ENCODE results near the gene ZFYVE16.
"Not testable (repeated sequence)": the region's sequence is repeated elsewhere in the genome, so short reads cannot be mapped to it uniquely, and the experiment has no call there.

ZFYVE16 gene

DNA sequence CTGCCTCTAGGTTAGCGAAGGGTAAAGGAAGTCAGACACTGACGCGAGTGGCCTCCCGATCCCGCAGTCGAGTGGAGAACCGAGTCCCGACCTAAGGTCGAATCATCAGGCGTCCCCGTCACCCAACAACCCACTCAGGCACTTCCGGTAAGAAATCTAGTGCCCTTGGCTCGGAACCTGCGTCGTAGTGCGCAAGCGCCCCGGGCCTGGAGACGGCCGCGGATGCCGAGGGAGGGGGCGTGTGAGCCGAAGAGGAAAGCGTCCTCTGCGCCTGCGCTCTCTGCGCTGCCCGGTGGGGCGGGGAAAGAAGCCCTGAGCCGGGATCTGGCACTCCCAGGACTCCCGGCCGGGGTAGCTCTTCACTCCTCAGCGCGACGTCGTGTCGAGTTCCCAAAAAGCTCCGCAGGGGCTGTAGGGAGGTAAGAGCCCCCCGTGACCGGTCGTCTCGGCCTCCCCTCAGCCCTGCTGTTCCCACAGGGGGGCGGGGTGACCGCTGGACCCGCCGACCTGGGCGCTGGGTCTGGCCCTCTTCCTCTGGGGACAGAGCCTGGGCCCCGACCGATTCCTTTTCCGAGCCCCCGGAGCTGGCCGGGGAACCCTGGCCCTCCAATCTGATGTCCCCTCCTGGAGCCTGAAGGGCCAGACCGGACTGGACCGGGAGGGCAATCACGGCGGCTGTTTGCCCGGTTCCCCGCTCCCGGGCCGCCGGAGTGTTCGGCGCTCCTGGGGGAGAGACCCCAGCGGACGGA, at the start of gene ZFYVE16:
Gene ZFYVE16, plus strand, starts transcription at position 330 of the 749 bp plus-strand sequence. CDS start 26,084 bp downstream, outside the sequence.
- peak; percentile 93 for DNase-seq

DNA sequence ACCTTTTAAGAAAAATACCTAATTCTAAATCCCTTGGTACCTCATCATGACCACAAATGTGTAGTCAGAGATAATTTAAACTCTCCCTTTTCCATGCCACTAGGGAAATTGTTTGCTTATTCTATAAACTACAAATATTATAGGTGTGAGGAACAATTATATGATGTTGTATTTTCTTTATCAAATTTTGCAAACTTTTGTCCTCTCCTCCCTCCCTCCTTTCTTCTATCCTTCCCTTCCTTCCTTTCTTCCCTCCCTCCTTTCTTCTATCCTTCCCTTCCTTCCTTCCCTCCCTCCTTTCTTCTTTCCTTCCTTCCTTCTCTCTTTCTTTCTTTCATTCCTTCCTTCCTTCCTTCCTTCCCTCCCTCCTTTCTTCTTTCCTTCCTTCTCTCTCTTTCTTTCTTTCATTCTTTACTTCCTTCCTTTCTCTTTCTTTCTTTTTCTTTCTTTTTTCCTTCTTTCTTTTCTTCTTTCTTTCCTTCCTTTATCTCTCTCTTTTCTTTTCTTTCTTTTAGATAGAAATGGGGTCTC, 46.9 kb upstream of the ZFYVE16 start:
- no peak for DNase-seq

DNA sequence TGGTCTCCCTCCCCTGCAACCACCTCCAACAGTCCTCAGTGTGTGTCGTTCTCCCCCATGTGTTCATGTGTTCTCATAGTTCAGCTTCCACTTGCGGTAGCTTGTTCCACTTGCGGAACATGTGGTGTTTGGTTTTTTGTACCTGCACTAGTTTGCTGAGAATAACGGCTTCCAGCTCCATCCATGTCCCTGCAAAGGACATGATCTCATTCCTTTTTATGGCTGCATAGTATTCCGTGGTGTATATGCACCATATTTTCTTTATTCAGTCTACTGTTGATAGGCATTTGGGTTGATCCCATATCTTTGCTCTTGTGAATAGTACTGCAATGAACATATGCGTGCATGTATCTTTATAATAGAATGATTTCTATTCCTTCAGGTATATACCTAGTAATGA, 43.0 kb upstream of the ZFYVE16 start:
- DNase-seq, result no peak

DNA sequence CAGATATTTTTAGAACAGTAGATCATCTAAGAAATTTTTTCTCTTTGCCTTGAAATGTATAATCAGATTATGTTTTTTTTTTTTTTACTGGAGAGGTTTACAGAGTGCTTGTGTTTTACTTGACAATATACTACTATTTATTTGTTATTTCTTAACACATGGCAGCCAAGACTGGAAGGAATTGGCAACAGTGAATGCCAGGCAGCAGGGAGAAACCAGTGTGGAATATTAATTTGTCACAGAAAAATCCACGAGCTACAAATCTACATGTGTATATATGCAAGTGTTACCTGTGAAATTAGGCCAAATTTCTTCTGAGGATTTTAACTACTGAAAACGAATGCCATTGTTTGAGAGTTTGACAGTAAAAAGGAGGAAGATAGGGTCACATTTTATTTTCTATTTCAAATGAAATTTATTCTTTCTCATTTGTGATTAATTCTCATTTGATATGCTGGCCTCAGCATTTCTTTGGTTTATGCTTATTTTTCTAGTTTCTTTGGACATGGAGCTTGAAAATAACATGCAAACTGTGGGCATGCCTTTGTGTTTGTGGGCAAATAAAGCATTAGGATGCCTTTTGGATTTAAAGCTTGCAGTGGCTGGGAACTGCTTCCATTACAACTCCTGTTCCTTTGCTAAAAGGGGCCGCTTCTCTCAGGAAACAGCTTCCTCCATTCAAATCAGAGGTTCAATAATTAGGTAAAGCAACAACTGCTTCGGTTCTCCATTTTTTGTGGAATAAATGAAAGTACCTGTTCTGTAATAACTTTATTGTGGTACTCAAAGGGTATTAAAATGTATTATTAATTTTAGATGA, 39.0 kb upstream of the ZFYVE16 start:
- no peak for DNase-seq

DNA sequence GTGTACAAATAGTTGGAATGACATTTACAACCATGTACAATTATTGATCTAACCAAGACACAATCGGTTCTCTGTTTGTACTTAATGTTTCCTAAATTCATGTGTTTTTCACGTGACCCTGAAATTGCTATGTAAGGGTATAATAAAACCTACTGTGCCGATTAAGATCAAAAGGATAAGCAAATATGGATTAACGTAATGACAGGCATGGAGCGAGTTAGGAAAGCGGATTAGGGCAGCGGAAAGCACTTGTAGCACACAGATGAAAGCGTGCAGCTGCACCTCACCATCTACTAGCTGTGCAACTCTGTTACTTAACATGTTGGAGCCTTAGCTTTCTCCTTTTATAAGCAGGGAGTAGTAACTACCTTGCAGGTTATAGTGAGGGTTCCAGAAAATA, 38.3 kb upstream of the ZFYVE16 start:
- DNase-seq, result no peak

DNA sequence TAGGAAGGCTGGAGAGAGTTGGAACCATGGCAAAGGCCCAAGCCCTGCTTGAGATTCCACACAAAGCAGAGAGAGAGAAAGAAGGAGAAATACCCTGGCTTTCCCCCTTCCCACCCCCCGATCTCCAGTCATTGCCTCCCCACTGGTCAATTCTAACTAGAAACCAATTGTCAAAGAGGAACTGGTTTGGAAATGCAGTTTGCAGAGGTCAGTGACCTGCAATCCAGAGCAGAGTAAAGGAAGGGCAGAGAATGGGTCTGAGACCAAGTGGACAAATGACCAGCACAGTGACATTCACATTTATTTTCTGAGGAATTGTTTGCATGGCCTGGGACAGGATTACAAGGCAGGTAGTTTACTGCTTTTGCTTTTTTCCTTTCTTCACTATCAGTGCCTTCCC, 37.5 kb upstream of the ZFYVE16 start:
- no peak for DNase-seq

DNA sequence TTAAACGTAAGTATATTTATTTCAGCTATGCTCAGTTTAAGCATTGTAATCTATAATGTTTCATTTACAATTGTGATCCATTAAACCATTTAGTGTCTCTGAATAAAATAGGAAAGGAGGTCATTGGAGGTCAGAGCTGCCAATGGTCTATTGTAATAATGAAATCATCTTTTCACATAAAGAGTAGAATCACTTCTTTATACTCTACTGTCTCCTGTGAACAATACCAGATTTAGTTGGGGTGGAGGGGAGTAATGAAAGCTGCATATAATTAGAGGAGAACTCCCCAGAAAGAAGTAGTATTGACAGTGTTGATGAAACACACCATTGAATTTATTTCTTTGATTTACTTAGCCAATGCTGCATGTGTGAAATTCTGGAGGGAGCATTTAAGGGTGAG, 35.1 kb upstream of the ZFYVE16 start:
- DNase-seq, result no peak

DNA sequence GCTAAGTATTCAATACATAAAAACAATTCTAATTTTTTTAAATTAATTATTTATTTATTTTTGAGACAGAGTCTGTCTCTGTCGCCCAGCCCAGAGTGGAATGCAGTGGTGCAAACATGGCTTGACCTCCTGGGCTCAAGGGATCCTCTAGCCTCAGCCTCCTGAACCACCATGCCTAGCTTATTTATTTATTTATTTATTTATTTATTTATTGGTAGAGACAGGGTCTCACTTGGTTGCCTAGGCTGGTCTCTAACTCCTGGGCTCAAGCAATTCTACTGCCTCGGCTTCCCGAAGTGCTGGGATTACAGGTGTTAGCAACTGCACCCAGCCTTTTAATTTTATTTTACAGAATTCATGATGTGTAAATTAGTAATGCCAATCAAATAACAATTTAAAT, 33.7 kb upstream of the ZFYVE16 start:
- DNase-seq, result no peak

DNA sequence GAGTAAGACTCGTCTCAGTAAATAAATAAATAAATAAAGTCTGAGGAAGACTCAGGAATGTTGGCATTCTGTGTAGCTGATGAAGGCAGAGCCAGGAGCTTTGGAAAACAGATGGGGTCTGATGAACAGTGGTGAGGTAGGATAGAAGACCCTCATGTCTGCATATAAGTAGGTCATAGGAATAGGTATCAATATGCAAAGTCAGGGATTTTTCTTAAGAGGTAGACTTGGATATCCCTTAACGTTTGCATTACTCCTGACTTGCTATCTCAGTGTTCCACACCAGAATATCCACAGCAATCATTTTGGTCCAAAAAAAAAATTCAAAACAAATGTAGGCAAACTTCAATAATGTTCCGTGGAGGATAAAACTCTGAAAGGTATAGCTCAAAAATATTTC, 31.3 kb upstream of the ZFYVE16 start:
- no peak for DNase-seq

DNA sequence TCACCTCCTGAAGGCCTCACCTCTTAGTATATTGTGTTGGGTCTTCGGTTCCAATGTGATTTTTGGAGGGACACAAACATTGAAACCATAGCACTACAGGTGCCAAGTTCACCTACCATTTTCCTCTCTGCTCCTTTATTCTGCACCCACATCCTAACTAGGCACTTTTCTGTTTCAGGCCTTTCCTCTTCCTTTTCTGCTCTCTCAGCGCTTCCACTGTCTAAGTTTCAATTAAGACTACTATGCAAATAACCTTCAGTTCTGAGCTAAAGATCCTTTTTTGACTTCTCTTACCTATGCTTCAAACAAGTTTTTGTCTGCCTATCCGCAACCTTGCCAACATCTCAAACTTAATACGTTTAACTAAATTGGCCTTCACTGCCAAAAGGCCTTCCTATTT, 25.4 kb upstream of the ZFYVE16 start:
- DNase-seq, result no peak

DNA sequence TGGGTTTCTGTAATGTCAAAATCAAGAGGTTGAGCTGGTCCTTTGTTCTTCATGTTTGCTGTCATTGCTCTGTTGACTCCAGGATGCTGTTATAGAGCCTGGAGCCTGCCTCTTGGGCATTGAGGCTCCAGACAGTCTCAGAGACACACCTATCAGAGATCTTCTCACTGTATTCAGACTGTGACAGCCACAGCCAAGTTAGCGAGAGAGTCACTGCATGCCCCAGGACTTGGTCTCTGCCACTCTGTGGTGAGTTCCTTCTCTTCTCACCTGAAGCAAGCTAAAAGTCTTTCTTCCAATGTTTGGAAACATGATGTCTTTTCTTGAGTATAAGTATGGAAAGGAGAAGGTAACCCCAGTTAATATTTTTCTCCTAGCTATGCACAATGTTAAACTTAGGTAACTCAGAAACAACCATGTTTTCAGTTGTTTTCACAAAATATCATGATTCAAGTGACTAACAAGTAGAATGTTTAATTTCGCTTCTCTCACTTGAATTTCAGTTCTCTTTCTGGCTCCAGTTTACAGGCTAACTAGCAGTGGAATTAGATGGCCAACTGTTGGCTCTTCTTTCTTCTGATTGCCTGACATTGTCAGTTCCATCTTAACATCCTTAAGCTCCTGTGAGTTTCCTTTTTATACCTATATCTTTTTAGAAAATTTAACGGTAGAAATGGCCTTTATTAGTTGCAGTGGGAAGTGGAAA, 20.6 kb upstream of the ZFYVE16 start:
- no peak for DNase-seq

DNA sequence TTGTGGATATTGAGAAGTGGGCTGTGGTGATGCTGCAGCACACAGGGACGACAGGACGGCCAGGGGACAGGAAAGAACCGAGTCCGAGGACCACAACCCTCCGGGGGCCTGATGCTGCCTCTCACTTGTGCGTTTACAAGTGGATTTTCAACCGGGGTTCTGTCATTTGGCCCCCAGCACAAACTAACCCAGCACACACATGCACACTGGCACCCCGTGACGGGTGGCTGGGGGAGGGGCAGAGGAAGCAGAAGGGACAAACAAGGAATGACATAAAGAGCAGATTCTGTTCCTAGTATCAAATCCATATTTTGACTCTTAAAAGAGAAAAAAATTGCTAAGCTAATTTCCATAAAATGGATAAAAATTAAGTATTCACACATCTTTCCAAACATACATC, 18.3 kb upstream of the ZFYVE16 start:
- no peak for DNase-seq

DNA sequence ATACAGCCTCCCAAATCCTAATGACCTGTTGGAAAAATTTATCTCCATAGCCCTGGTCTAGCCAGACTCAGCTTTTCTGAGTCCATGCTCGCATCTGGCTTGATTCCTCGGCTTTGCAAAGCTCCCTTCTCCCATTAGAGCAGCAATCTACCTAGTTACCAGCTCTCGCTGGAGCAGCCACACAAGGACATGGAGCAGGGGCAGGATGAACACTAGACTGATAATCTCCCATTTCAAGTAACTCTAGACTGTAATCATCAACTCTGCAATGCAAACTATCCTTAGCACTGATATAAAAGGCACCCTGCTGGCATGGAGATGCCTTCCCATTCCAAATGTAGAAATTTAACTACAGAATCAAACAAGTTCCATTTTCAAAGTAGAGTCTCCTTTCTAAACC, 17.5 kb upstream of the ZFYVE16 start:
- DNase-seq, result not testable (repeated sequence)

DNA sequence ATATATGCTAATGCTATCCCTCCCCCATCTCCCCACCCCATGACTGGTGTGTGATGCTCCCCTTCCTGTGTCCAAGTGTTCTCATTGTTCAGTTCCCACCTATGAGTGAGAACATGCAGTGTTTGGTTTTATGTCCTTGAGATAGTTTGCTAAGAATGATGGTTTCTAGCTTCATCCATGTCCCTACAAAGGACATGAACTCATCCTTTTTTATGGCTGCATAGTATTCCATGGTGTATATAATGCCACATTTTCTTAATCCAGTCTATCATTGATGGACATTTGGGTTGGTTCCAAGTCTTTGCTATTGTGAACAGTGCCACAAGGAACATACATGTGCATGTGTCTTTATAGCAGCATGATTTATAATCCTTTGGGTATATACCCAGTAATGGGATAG, 16.6 kb upstream of the ZFYVE16 start:
- DNase-seq, result not testable (repeated sequence)

DNA sequence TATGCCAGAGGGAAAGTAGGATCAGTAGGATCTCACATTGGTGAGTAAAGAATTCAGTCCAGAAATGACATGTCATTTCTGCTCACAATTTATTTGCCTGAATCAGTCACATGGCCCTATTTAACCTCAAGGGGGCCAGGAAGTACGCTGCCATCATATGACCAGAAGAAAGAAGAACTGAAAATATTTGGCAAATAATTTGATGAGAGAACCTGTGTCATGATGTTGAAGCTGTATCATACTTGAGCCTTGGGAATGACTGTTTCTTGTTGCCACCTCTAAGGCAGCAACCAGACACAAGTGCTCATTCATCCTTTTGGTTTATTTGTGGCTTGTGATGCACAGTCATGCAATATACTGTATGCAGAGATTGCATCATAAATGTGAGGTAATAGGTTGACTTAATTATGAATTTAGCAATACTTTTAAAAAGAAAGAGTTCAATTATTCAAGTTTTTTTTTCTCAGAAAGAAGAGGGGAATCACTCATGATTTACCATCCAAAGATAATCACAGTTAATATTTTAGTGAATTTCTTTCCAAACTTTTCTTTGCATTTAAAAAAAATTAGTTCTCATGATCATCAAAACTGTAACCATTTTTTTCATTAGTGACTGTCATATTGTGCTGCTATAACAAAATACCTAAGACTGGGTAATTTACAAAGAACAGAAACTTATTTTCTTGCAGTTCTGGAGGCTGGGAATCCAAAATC, 8.2 kb upstream of the ZFYVE16 start:
- DNase-seq, result no peak

DNA sequence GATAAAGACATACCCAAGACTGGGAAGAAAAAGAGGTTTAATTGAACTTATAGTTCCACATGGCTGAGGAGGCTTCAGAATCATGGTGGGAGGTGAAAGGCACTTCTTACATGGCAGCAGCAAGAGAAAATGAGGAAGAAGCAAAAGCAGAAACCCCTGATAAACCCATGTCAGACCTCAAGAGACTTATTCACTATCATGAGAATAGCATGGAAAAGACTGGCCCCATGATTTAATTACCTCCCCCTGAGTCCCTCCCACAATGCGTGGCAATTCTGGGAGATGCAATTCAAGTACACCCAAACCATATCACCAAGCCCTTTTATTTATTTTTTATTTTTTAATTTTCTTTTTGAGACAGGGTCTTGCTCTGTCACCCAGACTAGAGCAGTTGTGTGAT, 7.5 kb upstream of the ZFYVE16 start:
- not testable (repeated sequence) for DNase-seq

DNA sequence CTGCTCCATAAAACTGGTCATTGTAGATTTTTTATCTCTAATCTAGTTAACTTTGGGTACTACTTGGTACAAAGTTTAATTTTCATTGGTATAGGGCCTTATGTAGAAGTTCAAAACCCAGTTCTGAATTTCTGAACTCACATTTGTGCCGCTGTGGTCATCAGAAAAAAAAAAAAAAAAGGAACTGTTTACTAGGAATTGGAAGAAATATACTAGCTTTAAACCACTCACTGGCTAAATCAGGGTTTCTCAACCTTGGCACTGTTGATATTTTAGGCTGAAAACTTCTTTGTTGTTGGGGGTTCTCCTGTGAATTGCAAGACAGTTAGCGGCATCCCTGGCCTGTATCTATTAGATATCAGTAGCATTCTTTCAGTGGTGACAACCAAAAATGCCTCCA, 4.1 kb upstream of the ZFYVE16 start:
- DNase-seq, result no peak

DNA sequence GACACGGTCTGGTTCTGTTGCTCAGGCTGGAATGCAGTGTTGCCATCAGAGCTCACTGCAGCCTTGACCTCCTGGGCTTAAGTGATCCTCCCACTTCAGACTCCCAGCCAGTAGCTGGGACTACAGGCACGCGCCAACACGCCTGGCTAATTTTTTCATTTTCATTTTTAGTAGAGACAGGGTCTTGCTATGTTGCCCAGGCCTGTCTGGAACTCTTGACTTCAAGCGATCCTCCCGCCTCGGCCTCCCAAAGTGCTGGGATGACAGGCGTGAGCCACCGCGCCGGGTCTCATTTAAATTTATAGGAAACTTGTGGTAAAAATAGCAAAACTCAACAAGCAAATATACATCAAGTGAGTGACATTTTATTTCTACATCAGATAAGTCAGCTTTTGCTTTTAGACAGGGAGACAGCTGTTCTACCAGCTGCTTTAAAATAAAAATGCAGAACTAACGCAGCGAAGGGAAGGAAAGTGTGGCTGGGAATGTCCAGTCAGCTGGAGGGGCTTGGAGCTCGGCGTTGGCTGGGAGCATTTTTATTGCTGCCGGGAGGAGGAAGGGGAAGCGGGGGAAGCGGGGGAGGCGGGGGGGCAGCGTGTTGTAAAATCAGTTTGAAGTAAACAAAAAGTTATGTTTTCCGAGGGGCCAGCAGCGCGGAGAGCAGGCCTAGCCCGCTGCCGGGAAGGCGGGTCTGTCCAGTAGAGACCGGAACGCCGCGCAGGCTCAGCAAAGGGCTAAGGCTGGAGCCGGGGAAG, 707 bp upstream of the ZFYVE16 start:
- DNase-seq, result no peak

DNA sequence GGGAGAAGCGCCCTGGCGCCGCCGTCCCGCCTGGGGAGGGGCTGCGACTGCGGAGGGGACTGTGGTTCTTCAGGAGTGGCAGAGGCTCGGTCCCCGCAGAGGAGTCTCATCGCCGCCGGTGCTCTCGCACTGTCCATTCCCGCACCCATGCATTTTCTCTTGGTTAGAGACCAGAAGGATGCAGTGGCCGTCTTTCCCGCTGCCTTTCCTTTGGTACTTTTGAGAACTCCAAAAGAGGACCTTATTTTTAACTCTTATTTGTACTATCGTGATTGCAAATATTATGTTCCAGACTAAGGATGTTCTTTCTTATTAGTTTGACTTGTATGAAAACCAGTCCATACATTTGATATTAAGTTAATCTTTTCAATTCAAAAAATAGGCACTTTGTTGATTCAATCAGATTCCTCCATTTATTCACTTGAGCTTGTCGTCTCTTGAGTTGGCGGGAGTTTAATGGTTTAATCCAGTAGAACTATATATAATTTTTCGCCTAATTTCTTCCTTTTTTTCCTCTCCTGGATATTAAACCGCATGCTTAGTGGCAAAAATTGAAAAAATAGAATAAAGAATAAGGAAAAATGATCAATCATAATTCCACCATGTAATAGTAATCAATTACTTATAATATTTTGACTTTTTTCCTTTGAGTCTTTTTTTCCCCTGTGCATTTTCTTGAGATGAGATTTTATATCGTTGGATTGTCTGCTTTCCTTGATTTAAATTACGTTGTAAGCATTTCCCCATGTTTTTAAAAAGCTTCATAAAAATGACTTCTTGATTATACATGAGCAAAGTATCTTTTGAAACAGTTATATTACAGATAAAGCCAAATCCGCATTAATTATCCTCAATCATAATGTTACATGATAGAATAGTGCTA, 861 bp downstream of the ZFYVE16 start:
- DNase-seq, result peak; percentile 51

DNA sequence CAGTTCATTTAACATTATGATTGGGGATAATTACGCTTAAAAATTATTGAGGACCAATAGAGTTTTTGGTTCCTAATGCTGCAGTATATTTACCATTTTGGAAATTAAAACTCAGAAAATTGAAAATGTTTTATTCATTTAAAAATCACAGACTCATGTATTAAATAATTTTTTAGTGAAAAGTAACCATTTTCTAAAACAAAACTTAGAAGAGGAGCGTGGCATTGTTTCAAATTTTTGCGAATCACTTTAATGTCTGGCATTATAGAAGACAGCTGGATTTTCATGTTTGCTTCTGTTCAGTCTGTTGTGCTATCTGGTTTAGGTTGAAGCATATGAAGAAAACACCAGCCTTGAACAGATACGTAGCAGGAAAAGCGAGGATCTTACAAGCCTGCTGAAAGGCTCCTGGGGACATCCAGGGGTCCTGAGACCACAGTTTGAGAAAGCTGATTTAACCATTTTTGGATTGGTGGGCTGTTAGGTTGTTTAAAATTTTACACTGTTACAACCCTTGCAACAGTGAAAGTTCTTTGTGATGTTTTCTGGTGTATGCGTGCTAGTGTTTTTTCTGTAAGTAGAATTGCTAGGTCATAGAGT, 1.6 kb downstream of the ZFYVE16 start:
- no peak for DNase-seq
